HG02885 (cell line): ENCODE measurements around the gene ERC2.

ENCODE experiments used
- ATAC-seq: cut with Tn5 transposase; IDR thresholded peaks from one replicate; pipeline ENCODE4 v1.9.1; 2021; ENCODE audit warnings: mild to moderate bottlenecking; ENCODE audit not compliant: unreplicated experiment, poor library complexity

Gene ERC2

DNA sequence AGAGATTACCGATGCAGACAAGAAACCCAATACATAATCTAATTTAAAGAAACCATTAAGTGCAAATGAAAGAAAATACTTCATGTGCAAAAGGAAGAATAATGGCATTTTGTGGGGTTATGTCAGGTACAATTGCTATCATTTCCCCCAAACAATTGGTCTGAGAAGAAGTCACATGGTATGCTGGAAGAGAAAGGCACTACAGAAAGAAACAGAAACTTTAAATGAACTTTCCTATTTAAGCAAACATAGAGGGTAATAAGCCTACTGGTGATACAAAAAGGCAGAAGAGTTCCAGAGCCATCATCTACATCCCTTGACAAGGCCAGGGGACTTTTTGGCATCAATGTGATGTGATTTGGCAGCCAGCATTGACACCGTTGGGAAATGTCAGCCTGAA is 678.8 kb downstream of the ERC2 start:
- ATAC-seq: no peak

DNA sequence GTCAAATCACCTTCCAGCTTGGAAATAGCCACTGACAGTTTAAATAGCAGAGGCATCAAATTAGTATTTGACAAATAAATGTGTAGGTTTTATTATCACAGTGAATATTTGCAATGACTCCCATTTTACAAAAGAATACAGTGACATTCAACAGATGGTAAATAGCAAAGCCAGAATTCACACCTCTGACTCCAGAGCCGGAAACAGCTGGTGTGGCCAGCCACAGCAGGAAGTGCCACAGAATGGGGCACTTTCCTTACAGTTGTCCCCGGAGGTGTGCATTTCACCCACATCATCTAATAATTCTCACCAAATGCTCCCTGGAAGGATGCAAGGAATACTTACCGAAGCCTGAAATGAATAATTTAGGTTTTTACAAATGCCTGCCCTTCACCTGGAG is 685.5 kb downstream of the ERC2 start:
- ATAC-seq: no peak

DNA sequence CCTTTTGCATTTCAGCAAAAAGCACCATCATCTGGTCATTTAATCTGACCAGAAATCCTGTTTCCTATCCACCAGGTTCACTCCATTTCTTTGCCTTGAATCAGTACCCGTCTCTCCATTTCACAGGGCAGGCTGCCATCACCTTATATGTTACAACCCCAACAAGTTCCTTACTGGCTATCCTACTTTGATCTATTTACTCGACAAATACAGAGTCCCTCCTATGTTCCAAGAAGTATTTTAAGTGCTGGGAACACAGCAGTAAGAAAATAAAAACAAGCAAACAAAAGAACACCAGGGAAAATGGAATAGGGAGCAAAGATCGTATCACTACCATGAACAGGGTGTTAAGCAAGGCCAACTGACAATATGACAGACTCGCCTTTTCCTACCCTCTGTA is 685.9 kb downstream of the ERC2 start:
- ATAC-seq: no peak

DNA sequence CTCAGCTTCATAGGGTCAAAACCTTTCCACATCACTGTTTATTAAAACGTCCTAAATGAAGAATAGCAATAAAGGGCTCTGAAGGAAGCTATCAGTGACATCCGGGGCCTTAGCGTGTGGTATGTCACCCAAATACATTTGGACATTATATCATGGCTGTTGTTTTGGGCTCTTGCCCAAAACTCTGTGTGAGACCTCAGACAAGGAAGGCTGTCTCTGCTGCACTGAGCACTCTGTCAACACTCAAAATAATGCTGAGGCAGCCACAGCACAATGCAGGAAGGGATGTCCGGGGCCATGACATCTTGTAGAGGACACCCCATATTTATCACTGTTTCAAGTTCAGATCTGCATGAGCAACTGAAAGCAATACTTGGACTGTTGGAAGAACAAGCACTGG is 687.4 kb downstream of the ERC2 start:
- ATAC-seq: no peak

DNA sequence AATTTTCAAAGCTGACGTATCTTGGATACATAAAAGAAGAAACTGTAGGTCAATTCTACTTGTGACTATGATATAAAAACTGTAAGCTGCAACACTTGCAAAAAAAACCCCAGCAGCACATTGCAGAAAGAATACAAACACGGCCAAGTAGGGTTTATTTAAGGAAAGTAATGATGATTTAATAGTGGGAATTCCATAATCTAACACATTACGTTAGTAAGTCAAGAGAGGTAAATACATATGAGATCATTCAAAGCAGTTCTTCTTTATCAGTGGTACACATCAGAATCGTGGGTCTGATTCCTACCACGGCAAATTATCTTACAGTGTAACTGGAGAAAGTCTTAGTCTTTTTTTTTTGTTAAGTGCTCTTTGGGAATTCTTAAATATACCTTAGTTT is 688.7 kb downstream of the ERC2 start:
- no peak for ATAC-seq

DNA sequence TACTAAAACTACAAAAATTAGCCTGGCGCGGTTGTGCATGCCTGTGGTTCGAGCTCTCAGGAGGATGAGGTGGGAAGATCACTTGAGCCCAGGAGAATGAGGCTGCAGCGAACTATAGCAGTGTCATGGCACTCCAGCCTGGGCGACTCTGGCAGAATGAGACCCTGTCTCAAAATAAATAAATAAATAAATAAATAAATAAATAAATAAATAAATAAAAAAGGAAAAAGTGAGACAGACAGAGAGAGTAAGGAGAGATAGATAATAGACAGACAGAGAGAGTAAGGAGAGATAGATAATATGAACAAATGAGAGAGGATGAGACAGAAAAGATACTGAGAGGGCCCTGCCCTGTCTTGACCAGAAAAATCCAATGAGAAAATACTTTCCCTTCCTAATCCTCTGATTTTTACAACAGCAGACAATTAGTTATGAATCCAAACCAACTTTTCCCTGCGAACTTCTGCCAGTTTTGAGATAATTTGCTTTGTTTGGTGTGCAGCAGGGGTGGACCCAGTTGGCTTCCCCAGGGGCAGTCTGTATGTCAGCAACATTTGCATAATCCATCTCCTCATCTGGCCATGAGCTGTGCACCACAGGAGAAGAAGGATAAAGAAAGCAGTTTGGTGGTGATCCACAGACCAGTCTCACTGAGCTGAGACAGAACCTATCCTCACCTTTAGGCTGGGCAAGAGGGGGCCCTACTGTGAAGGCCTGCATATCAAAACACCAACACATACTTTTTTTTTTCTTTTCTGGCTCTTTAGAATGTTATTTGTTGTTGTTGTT is 692.7 kb downstream of the ERC2 start:
- no peak for ATAC-seq

DNA sequence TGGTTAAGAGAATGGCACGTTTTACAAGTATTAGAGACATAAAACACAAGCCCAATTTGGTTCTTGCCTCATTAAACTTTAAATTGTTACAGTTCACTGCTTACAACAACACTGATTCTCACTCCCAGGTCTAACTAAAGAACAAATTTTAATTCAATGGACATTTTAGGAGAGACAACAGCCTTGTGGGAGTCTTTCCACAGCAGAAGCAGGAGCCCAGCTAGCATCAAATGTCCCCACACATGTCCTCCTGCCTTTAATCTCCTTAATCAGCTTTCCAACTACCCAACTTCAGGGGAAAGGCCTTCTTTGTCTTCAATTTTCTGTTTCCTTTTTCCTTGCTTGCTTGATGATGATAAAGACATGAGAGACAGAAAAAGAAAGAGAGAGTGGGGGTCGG is 693.4 kb downstream of the ERC2 start:
- ATAC-seq: no peak

DNA sequence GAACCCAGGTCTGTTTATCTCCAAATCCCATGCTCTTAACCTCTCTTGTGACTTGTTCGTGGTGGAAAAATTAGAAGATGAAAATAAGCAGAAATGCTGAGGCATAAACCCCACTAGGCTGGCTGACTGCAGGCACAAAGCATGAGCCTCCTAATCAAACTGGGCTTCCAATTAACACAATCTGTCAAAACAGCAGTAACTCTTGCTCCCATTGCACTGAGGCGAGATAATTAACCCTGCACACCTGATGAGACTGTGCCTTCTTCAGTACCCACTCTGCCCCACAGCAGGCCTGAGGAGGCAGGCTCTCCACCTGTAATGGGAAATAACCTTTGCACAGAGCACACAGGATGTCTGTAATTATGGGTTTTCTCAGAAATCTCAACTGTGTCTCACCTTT is 696.8 kb downstream of the ERC2 start:
- ATAC-seq: no peak

DNA sequence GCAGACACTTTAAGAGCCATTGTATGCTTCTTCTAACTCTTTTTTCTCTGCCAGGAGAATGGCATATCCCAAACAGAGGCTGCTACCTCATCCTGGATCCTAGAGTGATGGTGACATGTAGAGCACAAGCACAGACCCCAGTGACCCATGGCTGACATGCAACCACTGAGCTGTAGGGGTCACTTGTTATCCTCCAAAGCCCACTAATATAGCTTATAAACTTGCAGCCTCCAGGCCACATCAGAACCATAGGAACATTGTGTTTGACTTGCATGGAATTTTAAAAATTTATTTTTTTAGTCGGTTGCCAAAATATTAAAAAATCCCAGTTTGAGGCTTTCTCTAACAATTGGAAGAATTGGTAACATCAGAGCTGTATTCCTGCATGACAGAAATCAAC is 698.2 kb downstream of the ERC2 start:
- no peak for ATAC-seq

DNA sequence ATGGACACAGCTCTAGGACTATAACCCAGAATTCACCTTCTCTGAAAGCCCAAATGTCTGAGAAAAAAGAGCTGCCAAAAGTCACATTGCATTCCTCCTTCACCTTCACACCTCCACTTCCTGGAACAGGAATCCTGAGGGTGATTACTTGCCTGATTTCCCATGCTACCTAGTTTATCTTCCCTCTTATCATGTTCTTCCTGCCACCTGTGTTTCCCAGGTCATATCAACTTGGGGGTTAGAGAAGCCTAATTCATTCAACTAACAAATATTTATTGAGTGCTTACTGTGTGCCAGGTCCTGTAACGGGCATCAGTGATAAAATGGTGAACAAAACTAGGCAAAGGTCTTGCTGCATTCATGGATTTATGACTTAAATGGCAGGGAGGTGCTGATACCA is 701.5 kb downstream of the ERC2 start:
- ATAC-seq: no peak

DNA sequence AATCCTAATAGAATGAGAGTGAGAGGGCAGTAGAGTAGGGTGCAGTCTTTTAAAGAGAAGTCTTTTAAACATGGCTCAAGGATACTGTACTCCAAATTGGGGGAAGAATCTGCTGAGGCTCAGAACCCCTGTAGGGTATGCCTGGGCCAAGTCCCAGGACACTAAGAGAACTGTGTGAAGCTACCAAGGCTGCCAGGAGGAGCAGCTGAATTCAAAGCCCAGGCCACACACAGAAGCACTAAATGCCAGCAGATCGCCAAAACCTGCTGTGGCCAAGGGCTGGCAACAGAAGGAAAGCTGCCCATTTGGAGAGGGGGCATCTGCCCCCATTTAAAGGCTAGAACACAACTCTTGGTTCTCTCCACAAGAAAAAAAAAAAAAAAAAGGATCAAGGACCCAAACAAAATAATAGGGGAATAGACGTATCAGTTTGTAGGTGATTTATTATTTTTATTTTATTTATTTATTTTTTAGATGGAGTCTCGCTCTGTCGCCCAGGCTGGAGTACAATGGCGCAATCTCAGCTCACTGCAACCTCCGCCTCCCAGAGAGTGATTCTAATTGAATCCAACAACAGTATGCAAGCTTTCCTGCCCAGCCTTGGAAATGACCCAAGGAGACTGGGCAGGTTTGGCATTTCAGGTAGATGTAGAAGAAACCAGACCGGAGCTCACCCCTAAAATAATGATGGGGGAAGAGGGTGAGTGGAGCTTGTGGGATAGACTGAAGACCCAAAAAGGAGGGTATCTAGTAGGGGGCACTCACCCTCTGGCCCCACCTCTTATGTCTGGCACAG is 702.2 kb downstream of the ERC2 start:
- ATAC-seq: no peak

DNA sequence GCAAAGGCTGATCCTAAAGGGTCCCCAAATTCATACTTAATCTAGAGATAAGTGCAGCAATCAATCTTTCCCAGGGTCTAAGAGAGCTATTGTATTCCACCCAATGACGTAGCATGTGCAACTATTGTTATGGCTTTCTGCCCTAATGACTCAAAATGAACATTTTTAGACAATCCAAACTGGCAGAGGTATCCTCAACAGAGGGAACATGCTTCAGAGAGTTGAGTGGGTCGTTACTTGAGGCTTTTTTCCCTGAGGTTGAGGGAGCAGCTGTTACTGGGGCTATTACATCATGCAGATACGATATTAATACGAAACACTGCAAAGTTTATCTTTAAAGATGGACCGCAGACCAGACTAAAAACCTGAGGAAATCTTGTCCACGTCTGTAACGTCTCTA is 702.9 kb downstream of the ERC2 start:
- ATAC-seq: no peak

DNA sequence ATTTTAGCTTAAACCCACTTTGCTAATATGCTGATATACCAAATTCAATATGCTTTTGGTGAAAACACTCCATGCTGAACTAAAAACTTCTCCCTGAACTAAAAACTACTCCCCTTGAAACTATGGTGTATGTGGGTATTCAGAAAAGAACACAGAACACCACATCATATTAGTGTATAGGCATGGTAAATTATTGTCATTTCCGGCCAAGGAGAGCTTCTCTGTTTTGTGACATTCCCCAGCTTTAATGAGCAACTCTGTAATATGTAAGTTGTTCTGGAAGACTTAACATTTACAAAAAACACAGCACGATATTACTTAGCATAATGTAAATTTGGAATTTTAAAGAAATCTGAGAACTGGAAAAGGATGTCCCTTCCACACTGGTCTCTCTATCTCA is 711.3 kb downstream of the ERC2 start:
- ATAC-seq: no peak

DNA sequence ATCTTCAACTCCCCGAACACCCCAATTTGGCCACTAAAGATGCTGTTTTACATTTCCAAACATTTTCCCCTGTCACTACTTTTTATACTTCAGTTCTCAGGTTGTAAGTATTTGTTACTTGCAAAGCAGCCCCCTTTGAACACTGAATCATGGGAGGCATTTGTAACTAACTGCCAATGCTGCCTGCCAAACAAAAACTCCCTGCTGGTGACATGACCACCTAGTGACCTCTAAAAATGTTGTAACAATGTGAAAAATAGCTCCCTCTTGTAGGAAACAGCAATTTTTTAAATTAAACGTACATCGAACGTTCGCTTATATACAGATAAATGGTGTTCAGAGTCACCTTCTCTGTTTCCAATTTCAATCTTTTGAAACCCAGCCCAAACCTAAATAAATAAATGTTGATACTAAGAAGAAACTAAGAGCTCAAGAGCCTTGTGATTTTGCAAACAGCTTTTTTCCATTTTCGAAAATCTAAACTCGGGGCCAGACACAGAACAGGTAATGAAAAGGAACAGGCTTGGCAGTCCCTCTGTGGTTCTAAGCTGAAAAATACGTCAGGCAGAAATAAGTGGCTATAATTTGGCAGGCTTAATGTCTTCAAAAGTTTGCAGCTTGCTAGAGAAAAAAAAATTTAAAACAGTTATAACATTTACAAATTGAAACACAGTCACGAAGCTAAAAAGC is 712.6 kb downstream of the ERC2 start:
- no peak for ATAC-seq

DNA sequence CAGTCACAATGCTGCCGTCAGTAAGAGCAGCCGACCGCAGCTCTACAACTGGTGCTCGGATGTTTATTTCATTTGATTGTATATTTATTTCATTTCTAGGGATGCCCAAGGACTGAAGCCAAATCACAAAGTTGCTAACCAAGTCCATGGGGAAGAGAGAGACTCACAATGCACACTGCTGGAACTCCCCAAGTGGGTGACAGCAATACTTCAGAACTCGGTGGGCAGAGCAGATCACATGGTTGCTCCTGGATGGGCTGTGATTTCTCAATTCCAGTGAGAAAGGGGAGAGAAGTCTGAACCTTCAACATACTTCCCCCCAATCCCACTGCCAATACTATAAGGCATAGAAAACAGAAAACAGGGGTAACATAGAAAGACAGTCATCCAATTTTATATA is 715.4 kb downstream of the ERC2 start:
- ATAC-seq: no peak

DNA sequence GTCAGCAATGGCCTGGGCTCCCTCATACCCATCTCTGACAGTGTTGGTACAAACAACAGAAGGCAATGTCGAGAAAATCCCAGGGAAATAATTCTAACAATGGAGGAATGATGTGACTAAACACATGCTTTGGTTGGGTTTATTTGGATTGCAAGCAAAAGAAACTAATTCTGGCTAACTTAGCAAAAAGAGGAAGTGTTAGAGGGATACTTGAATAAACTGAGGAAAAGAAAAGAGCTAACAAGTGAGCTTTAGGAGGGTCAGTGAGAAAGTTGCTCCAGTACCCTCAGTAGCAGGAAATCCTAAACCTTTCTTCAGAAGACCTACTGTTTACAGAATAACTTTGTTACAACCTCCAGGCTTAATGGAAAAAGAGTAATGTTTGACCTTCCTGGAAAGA is 716.5 kb downstream of the ERC2 start:
- no peak for ATAC-seq

DNA sequence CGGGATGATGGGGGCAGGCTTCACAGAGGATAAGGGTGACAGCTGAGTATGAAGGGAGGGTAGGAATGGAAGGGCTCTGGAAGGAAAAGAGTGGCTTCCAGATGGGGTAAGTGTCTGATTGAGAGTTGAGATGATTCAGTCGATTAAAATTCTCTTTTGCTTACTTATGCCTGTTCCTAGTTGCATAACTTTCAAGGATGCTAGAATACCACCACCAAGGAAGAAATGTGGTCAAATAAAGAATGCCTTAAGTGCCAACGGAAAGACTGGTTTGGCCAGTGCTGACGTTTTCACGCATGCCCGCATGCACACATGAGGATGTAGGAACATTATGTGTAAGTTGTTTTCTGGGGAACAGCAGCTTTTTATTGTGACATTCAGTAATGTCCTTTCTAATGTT is 717.7 kb downstream of the ERC2 start:
- ATAC-seq: no peak

DNA sequence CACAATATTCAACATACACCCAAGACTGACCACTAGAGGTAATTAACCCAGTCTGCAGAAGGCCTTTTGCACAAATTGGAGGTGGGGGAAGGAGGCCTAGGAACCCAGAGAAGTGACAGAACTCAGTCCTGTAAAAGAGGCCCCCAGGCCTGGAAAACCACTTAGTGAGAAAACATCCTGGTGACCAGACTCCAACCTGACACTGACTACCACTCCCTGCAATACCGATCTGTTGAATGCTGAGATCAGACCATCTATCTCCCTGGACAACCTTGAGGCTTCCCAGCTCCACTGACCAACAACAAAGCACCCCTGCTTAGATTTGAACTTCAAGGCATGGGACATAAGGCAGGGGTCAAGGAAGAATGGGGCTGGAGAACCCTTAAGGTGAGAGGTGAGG is 719.2 kb downstream of the ERC2 start:
- ATAC-seq: no peak

DNA sequence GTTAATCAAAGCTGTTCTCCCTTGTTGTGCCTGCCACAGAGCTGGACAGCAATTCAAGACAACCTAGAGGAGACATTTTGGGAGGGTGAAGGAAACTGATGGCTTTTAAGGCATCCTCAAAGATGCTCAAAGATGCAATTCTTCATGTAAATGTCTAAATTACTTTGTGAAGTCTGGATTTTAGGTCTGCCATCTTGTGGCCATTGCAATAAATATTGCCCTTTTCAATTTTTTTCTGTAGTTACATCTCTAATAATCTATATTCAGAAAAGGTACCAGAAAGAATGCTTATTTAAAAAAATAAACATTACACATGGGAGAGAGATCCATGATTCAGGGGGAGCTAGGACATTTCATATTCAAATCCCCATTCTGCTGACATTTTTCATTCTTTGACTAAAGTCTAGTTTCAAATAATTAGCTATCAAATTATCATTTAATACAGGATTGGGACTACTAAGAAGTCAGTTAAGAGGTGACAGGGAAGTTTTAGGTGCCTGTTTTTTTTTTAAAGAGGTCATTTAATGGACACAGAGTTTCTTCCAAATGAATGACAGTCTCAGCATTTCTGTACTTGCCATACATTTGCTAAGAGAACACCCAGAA is 721.4 kb downstream of the ERC2 start:
- no peak for ATAC-seq

DNA sequence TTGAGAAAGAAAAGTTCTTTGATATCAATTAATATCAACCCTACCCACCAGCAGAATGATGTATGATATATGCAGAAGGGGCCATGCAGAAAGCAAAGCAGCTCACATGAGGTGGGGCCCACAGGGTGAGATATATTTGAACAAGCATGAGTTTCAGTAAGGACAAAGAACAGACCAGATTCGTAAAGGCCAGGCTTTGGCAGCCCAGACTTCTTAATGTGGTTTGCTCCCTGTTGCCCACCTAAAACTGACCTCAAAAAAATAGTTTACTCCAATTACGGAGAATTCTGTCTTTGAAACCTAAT is 725.5 kb downstream of the ERC2 start:
- ATAC-seq: no peak
